GM19025 (cell line): ENCODE results near the gene SCN3A.

Source experiments
- ATAC-seq: cut with Tn5 transposase; IDR thresholded peaks from one replicate; pipeline ENCODE4 v1.9.1; 2021; ENCODE audit warnings: mild to moderate bottlenecking, low read depth, moderate library complexity; ENCODE audit not compliant: unreplicated experiment

The SCN3A gene

DNA sequence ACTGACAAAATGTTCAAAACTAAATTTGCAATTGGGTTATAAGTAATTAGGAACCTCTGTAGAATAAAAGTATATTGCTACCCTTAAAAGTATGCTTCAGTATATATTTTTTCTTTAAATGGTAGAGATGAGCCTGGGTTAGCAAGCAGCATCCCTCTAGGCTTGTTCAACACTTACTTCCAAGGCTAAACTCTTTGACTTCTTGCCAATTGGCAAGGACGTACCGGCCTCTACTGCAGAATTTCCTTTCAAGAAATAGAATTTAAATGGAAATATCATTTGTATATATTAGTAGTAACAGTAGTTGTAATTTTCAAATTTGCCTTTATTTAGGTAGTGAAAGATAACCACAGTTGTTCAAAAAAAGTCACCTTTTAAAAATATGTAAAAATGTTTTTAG lies 143.4 kb downstream of the SCN3A start:
- ATAC-seq, result no peak

- ATAC-seq, result no peak
Observed at GRCh38 chr2:165058476-165059265, 145.2 kb downstream of the SCN3A start.

DNA sequence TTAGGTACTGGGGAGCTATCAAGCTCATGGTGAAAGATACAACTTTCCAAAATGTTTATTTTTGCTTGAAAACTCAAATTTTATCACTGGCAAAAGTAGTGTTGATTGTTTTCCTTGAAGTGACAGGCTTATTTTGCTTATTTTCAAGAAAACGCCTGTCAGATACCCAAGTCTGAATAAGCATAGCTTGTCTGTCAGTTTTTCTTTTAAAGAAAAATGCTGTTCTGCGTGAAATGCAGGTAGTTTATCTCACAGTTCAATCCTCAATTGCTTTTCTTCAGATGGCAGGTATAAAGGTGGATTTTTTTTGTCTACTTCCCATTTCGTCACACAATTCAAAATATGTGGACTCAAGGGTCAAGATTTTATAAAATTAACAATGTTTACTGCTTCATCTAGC lies 145.9 kb downstream of the SCN3A start:
- ATAC-seq, result no peak

DNA sequence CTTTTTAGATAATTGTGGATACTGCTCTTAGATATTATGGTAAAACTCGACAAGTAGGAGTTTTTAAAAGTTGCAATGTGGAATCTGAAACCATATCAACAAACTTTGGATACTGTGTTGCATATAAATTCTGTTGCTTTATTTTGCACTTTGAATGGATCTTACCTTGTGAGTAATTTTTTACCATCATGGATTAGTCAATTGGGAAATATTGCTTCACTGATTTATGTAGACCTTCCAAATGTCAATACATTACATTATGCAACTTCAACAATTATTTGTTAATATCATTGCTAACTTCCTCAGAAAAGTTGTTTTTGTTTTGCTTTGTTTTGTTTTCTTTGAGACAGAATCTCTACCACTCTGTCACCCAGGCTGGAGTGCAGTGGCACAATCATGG lies 146.5 kb downstream of the SCN3A start:
- no peak for ATAC-seq

DNA sequence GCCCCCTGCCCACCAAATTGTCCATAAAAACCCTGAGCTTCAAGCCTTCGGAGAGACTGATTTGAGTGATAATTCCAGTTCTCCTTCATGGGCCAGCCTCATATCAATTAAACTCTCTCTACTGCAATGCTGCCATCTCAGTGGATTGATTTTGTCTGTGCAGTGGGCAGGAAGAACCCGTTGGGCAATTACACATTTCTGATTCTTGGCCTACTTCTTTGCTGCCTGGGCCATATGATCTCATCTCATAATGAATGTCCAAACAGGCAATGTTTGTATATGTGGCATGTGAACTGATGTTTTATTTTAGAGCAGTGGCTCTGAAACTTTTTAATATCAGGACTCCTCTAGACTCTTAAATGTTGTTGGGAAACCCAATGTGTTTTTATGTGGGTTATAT lies 147.3 kb downstream of the SCN3A start:
- no peak for ATAC-seq

- no peak for ATAC-seq
Observed at GRCh38 chr2:165055082-165055851, 148.6 kb downstream of the SCN3A start.

- no peak for ATAC-seq
Observed at GRCh38 chr2:165054652-165055051, 149.2 kb downstream of the SCN3A start.

DNA sequence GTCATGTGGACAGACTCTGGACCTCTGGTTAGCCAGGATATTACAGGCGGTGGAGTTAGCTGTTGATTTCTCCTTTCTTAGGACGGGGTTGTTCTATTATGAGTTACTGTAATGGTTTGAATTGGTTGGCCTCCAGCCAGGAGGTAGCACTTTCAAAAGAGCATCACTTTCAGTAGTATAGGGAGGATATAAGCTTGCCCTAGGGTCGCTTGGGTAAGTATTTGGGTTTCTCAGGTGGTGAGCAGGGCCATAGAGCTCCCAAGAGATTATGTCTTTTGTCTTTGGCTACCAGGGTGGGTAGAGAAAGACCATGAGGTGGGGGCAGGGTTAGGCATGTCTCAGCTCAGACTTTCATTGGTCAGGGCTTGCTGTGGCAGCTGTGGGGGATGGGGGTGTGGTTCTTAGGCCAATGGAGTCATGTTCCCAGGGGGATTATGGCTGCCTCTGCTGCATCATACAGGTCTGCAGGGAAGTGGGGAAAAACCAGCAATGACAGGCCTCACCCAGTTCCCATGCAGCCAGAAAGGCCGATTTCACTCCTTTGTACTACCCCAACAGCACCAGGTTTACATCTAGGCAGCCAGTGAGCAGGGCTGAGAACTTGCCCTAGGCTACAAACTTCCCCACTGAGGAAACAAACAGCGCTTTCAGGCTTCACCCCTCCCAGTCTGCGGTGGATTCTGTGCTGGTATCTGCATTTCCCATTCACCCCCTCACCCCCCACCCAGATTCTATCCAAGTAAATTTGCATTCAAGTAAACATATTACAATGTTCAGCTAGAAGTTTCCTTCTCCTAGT lies 159.1 kb downstream of the SCN3A start:
- no peak for ATAC-seq
